Epithelial cell of esophagus (primary cell): Measurements from ENCODE around the gene VN1R4.
"Not testable (repeated sequence)": the region's sequence is repeated elsewhere in the genome, so short reads cannot be mapped to it uniquely, and the experiment has no call there.

ENCODE experiments used
- DNase-seq: peaks from one replicate; pipeline ENCODE4 v3.0.0; 2010; ENCODE audit warnings: low read depth
- H3K4me3 ChIP-seq: 2 replicates; pipeline ENCODE4 v1.5.1; 2011; ENCODE audit warnings: mild to moderate bottlenecking, low read length, control low read depth
- CTCF ChIP-seq: IDR thresholded peaks from 2 replicates; pipeline ENCODE4 v1.5.1; 2011; ENCODE audit warnings: low read depth, mild to moderate bottlenecking, low read length, control low read depth, inconsistent platforms; ENCODE audit not compliant: insufficient read depth; ENCODE audit errors: missing control alignments

The VN1R4 gene

GRCh38 chr19:53275480-53275879, 8.0 kb upstream of the VN1R4 start:
- no peak for TF ChIP-seq CTCF
- DNase-seq = no peak
- no peak overlapping the region for H3K4me3 ChIP-seq

- H3K4me3 ChIP-seq = no peak overlapping the region
- no peak for TF ChIP-seq CTCF
- no peak for DNase-seq
These were observed 4.5 kb upstream of the VN1R4 start for GRCh38 chr19:53272044-53272443.

GRCh38 chr19:53269861-53270260, 2.3 kb upstream of the VN1R4 start:
- not testable (repeated sequence) for DNase-seq, H3K4me3 ChIP-seq

- DNase-seq, H3K4me3 ChIP-seq: not testable (repeated sequence)
These were observed 9.7 kb downstream of the VN1R4 start, which contains the start of gene VN1R2 for GRCh38 chr19:53257715-53258342. Gene VN1R2, plus strand, starts transcription at chr19:53258292. Its CDS starts 84 bp downstream, at chr19:53258376.

GRCh38 chr19:53254411-53255341, 12.8 kb downstream of the VN1R4 start, which contains the start of gene ZNF677:
Gene ZNF677, minus strand, starts transcription at chr19:53254873. Its CDS starts 3,323 bp downstream, at chr19:53251550.
- H3K4me3 ChIP-seq = peak within 1 kb of the TSS; percentile 93
- TF ChIP-seq CTCF = no peak
- peak; percentile 92 for DNase-seq

- H3K4me3 ChIP-seq = no peak overlapping the region
- no peak for TF ChIP-seq CTCF
- DNase-seq = no peak
These were observed 21.0 kb downstream of the VN1R4 start for GRCh38 chr19:53246498-53246897.

GRCh38 chr19:53237114-53237777, 30.3 kb downstream of the VN1R4 start:
- no peak overlapping the region for H3K4me3 ChIP-seq
- no peak for TF ChIP-seq CTCF
- DNase-seq = no peak
